GM18502 (cell line): Measurements from ENCODE around the gene TMEM139.

Experiments used
- ATAC-seq: cut with Tn5 transposase; IDR thresholded peaks from one replicate; pipeline ENCODE4 v1.9.1; 2021; ENCODE audit warnings: mild to moderate bottlenecking; ENCODE audit not compliant: unreplicated experiment, poor library complexity

The TMEM139 gene

DNA sequence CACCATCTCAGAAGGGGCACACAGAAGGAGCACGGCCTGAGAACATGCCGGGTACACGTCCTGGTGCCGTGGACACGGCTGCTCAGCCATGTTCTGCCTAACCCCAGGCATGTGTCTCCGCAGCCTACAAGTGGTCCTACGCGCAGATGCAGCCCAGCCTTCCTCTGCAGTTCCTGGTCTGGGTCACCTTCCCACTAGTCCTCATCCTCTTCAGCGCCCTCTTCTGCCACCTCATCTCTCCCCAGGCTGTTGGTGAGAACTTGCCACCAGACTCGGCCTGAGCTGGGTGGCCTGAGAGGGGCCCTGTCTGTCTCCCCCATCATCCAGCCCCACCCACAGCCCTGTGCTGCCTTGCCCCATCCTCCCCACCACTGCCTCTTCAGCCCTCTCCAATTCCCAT lies 36.5 kb downstream of the TMEM139 start:
- no peak for ATAC-seq

GRCh38 chr7:143321734-143322133 lies 37.0 kb downstream of the TMEM139 start:
- ATAC-seq: no peak

GRCh38 chr7:143322760-143323633 lies 38.2 kb downstream of the TMEM139 start:
- no peak for ATAC-seq

DNA sequence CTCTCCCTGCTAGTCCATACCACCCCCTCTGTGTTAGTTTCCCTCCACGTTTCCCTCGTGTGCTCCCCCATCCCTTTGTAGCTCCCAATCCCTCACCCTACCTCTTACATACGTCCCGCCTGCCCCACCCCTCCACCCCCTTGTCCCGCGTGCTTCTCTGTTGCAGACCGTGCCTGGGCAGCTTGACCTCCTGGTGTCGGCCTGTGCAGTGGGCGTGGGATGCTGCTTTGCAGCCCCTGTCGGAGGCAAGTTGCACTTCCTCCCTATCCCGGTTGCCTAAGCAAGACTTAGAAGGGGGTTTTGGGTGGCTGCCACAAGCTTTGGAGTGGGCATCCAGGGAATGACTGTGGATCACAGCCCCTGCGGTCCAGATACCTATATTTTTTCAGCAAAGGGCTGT lies 38.9 kb downstream of the TMEM139 start:
- no peak for ATAC-seq

DNA sequence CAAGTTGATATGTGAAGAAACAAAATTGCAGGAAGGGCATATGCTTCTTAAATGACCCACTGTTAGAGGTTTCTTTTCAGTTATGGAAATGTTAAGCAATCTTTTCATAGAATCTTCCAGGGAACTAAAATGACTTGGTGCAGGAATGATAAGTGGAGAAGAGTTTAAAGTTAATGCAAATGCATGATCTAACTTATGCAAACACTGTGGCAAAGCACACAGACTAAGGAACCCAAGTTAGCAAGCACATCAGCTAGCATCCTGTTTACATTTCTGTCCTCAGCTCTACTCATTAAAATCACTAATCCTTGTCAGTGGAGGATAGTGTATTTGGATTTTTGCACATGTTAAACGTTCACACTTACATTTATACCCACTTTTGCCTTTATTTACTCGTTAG lies 40.5 kb downstream of the TMEM139 start:
- peak; percentile 72 for ATAC-seq

GRCh38 chr7:143327903-143328302 lies 43.1 kb downstream of the TMEM139 start:
- ATAC-seq: peak; percentile 68

- no peak for ATAC-seq
Measured at GRCh38 chr7:143329471-143330170, 44.9 kb downstream of the TMEM139 start.

GRCh38 chr7:143331179-143331801 lies 46.5 kb downstream of the TMEM139 start:
- ATAC-seq: no peak

DNA sequence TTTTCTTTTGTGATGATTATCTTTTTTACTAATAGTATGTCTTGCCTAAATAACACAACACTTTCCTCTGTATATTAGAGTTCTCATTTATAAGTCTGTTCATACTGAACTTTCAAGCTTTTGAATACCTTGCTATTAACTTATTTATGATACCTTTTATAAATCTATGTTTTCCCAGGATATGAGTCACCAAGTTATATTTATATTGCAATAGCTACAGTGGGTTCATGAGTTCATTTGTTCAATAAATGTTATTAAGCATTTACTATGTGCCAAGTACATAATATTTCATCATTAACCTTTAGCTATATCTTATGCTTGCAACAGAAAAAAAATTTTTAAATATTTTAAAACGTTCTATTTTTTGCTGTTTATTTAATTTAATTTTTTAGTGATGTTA lies 49.5 kb downstream of the TMEM139 start:
- ATAC-seq: no peak

- no peak for ATAC-seq
Measured at GRCh38 chr7:143337216-143337615, 52.5 kb downstream of the TMEM139 start.
